ENCODE data around the gene VSIG4.

- TF ChIP-seq REST (IDR thresholded peaks at IDR 0.05; ENCODE audit: low read depth) (no peak), EGR1 (IDR thresholded peaks at IDR 0.05) (no peak), YY1 (IDR thresholded peaks at IDR 0.05; ENCODE audit: low read depth) (no peak), MAX (IDR thresholded peaks at IDR 0.05) (no peak), TCF12 (IDR thresholded peaks at IDR 0.05; ENCODE audit: low read depth) (no peak), USF1 (IDR thresholded peaks at IDR 0.05) (no peak), TEAD4 (IDR thresholded peaks at IDR 0.05) (no peak), CEBPB (IDR thresholded peaks at IDR 0.05) (no peak), CREB1 (IDR thresholded peaks at IDR 0.05; ENCODE audit: low read depth) (no peak)
Measured at GRCh38 chrX:65997978-65998717, 41.7 kb downstream of the VSIG4 start.

All from Ishikawa (cell line).